RWPE2 (cell line): Measurements from ENCODE around the gene TYR.
A peak's percentile ranks its signal among the peaks of the same experiment; 100 is the strongest.
"Not testable (repeated sequence)": the region's sequence is repeated elsewhere in the genome, so short reads cannot be mapped to it uniquely, and the experiment has no call there.

Experiments
- ATAC-seq: fragments of 200-7000 bp; cut with Tn5 transposase; 3 replicates; pipeline ENCODE4 v1.9.1; 2021; ENCODE audit warnings: low read depth
- DNase-seq: peaks from one replicate; pipeline ENCODE4 v3.0.0-alpha.2; 2020; ENCODE audit warnings: low spot score
- H3K27ac ChIP-seq: fragments of 450-650 bp; 2 replicates; pipeline ENCODE4 v1.5.1; 2017; ENCODE audit warnings: mild to moderate bottlenecking; ENCODE audit not compliant: poor library complexity, severe bottlenecking
- H3K27me3 ChIP-seq: fragments of 250-450 bp; sonication (Bioruptor Pico); 2 replicates; pipeline ENCODE4 v1.5.1; 2021; ENCODE audit warnings: mild to moderate bottlenecking, moderate library complexity; ENCODE audit not compliant: insufficient read depth, poor library complexity, severe bottlenecking
- H3K36me3 ChIP-seq: fragments of 250-450 bp; sonication (Bioruptor Pico); 2 replicates; pipeline ENCODE4 v1.5.1; 2020; ENCODE audit warnings: low read depth, mild to moderate bottlenecking, moderate library complexity
- H3K4me1 ChIP-seq: fragments of 250-450 bp; sonication (Bioruptor Pico); 2 replicates; pipeline ENCODE4 v1.5.1; 2021; ENCODE audit warnings: mild to moderate bottlenecking, moderate library complexity; ENCODE audit not compliant: insufficient read depth, poor library complexity, severe bottlenecking
- H3K4me3 ChIP-seq: fragments of 250-450 bp; sonication (Bioruptor Pico); 2 replicates; pipeline ENCODE4 v1.5.1; 2021; ENCODE audit warnings: mild to moderate bottlenecking, moderate library complexity; ENCODE audit not compliant: severe bottlenecking
- H3K9me3 ChIP-seq: fragments of 250-450 bp; sonication (Bioruptor Pico); 2 replicates; pipeline ENCODE4 v1.5.1; 2021; ENCODE audit warnings: mild to moderate bottlenecking, moderate library complexity; ENCODE audit not compliant: severe bottlenecking
- TF ChIP-seq, protein P1 (sequence below): fragments of 450-650 bp; IDR thresholded peaks from one replicate; pipeline ENCODE4 v1.5.1; 2017; ENCODE audit warnings: mild to moderate bottlenecking, moderate library complexity; ENCODE audit not compliant: poor library complexity, severe bottlenecking

Gene TYR

DNA sequence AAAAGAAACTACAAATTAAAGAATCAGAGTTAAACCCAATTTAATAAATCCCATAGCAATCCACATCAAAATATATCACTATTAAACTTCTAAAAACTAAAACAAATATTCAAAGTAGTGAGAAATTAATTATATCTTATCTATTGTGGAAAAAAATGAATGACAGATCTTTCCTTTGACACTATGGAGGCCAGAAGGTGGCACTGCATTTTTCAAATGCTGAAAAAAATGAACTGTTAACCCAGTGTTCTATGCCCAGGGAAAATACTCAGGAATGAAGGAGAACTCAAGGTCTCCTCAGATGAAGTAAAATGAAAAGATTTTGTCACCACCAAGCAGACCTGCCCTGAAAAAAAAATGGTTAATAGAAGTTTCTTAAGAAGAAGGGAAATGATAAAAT, 27.7 kb downstream of the TYR start:
- no peak for ATAC-seq
- Histone ChIP-seq H3K9me3 (no peaks in the 10 kb centered on the region), H3K36me3 (no peaks in the 10 kb centered on the region), H3K27ac (no peak overlapping the region), H3K27me3 (no peaks in the 10 kb centered on the region), H3K4me3 (no peak overlapping the region), H3K4me1 (no peaks in the 10 kb centered on the region)
- DNase-seq: no peak
- TF ChIP-seq, protein P1, sequence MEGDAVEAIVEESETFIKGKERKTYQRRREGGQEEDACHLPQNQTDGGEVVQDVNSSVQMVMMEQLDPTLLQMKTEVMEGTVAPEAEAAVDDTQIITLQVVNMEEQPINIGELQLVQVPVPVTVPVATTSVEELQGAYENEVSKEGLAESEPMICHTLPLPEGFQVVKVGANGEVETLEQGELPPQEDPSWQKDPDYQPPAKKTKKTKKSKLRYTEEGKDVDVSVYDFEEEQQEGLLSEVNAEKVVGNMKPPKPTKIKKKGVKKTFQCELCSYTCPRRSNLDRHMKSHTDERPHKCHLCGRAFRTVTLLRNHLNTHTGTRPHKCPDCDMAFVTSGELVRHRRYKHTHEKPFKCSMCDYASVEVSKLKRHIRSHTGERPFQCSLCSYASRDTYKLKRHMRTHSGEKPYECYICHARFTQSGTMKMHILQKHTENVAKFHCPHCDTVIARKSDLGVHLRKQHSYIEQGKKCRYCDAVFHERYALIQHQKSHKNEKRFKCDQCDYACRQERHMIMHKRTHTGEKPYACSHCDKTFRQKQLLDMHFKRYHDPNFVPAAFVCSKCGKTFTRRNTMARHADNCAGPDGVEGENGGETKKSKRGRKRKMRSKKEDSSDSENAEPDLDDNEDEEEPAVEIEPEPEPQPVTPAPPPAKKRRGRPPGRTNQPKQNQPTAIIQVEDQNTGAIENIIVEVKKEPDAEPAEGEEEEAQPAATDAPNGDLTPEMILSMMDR: peak; percentile 49

DNA sequence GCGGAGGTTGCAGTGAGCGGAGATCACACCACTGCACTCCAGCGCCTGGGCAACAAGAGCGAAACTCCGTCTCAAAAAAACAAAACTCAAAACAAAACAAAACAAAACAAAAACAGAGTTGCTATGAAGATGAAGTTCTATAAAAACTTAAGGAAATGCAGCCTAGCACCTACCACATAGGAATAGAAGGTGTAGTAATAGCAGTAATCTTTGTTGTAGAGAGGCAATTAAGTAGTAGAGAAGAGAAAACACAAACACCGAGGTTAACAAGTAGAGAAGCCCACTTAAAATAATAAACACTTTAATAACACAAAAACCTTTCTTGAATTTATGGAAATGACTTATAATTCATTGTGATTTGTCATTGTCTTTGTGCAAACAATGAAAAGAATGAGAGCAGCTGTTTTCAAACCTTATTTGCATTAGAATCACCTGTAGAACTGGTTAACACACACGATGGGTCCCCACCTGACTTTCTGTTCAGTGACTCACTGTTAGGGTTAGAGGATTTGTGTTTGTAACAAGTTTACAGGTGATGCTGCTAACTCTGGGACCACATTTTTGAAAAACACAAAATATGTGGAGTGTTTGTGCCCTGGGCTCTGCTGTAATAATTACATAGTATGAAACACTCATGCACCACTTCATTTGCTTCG, 43.1 kb downstream of the TYR start:
- Histone ChIP-seq H3K36me3 (no peaks in the 10 kb centered on the region), H3K4me1 (no peaks in the 10 kb centered on the region), H3K9me3 (no peaks in the 10 kb centered on the region), H3K27me3 (no peaks in the 10 kb centered on the region), H3K4me3 (no peak overlapping the region), H3K27ac (no peak overlapping the region)
- TF ChIP-seq, protein P1: no peak
- DNase-seq (no peak), ATAC-seq (no peak)

DNA sequence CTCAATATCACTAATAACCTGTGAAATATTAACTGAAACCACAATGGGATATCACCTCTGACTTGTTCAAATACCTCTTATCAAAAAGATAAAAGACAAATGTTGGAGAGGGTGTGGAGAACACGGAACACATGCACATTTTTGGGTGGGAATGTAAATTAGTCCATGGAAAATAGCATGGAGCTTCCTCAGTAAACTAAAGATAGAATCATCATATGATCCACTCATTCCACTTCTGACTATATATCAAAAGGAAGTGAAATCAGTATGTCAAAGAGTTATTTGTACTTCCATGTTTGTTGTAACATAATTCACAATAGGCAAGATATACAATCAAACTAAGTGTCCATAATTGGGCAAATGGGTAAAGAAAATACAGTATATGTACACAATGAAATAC, 57.4 kb downstream of the TYR start:
- Histone ChIP-seq H3K27me3 (no peaks in the 10 kb centered on the region), H3K36me3 (no peaks in the 10 kb centered on the region), H3K4me1 (no peaks in the 10 kb centered on the region), H3K4me3 (no peak overlapping the region), H3K27ac (no peak overlapping the region), H3K9me3 (no peaks in the 10 kb centered on the region)
- TF ChIP-seq, protein P1: no peak
- no peak for ATAC-seq
- DNase-seq: no peak

DNA sequence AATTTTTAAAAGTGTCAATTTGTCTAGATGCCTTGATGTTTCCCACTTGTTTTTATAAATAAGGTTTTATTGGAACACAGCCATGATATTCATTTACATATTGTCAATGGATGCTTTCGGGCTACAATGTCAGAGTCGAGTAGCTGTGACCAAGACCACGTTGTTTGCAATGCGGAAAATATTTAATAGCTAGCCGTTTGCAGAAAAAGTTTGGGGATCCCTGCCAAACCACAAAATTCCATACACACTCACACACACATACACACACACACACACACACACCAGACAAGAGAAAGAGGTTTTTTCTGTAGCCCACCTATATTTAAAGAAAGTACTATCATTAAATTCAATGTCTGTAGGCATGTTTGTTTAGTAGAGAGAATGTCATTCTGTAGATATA, 58.3 kb downstream of the TYR start:
- Histone ChIP-seq H3K27ac (no peak overlapping the region), H3K4me1 (no peaks in the 10 kb centered on the region), H3K36me3 (no peaks in the 10 kb centered on the region), H3K9me3 (no peaks in the 10 kb centered on the region), H3K27me3 (no peaks in the 10 kb centered on the region), H3K4me3 (no peak overlapping the region)
- TF ChIP-seq, protein P1: no peak
- DNase-seq (no peak), ATAC-seq (no peak)

DNA sequence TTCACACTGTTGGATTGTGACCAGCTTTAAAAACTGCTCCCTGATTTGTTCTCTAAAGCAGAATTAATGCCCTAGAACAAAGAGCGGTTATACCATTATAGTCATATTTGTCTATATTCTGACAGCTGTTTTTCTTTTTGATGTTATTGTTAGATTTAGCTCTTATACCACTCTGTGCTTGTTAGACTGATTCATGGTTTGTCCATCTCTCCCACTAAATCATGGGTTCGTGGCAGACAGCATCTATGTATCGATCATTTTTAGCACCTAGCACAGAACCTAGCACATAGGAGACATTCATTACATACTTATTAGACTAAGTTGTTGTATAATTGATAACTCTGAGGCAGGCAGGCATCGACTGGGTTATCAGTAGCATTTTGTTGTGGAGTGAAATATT, 69.3 kb downstream of the TYR start:
- not testable (repeated sequence) for DNase-seq, H3K4me1 ChIP-seq, H3K36me3 ChIP-seq, H3K27me3 ChIP-seq, H3K9me3 ChIP-seq, H3K27ac ChIP-seq, H3K4me3 ChIP-seq, ATAC-seq
